Tibial nerve (tissue), 4 donors: ENCODE data around the gene CDH4.

Experiments used
- EP300 ChIP-seq, 2 donors: sonication (generic); formaldehyde crosslinking; IDR thresholded peaks; one replicate each; pipeline ENCODE4 v1.6.1; 2017; ENCODE audit warnings: antibody characterized with exemption in 2 of 2, mild to moderate bottlenecking in 1 of 2
- POLR2A ChIP-seq, 2 donors: fragments of 450-650 bp; IDR thresholded peaks; one replicate each; pipeline ENCODE4 v1.6.1; 2017; ENCODE audit warnings: antibody characterized with exemption in 2 of 2, mild to moderate bottlenecking in 2 of 2, moderate library complexity in 2 of 2
- TF ChIP-seq, protein P1 (sequence below), 5 experiments: fragments of 200-600 bp in 3 of 5; fragments of 450-650 bp in 2 of 5; sonication (generic) in 3 of 5; IDR thresholded peaks; one replicate each; pipeline ENCODE4 v1.5.1; 2016 to 2019; ENCODE audit warnings: antibody characterized with exemption in 5 of 5, mild to moderate bottlenecking in 3 of 5, moderate library complexity in 2 of 5

DNA sequence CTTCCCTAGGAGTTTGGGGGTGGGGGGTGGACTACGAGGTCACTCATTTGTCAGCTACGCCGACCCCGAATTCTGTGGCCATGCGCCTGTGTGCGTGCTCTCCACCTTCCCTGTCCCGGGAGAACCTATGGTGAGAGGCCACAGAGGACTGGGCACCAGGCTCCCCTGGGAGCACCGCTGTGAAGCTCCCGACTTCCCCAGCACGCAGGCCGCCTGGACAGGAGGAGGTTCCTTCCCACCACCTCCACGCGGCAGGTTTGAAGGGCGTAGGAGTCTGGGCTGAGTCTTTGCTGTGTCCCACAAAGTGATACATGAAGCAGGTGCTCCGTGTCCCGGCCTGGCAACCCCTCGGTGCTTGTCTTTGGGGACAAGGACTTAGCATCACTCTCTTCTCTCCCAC, 107.2 kb downstream of the CDH4 start:
- TF ChIP-seq, protein P1, sequence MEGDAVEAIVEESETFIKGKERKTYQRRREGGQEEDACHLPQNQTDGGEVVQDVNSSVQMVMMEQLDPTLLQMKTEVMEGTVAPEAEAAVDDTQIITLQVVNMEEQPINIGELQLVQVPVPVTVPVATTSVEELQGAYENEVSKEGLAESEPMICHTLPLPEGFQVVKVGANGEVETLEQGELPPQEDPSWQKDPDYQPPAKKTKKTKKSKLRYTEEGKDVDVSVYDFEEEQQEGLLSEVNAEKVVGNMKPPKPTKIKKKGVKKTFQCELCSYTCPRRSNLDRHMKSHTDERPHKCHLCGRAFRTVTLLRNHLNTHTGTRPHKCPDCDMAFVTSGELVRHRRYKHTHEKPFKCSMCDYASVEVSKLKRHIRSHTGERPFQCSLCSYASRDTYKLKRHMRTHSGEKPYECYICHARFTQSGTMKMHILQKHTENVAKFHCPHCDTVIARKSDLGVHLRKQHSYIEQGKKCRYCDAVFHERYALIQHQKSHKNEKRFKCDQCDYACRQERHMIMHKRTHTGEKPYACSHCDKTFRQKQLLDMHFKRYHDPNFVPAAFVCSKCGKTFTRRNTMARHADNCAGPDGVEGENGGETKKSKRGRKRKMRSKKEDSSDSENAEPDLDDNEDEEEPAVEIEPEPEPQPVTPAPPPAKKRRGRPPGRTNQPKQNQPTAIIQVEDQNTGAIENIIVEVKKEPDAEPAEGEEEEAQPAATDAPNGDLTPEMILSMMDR (IDR thresholded peaks at IDR 0.05) = no peak
- TF ChIP-seq POLR2A (IDR thresholded peaks at IDR 0.05) (no peak), EP300 (IDR thresholded peaks at IDR 0.05) (no peak)
